Astrocyte (in vitro differentiated cells and primary cell): ENCODE measurements around the gene TEC. TPM values are rescaled to one million over a fixed set of nuclear protein-coding genes. Genes with fewer than 3 reads are reported as not detected.

Source experiments
- DNase-seq: peaks from one replicate; pipeline ENCODE4 v3.0.0-alpha.2; 2010; ENCODE audit warnings: low read depth
- FAIRE-seq: peaks from 2 replicates; lab custom pipeline; 2011; peaks lifted over from hg19 to GRCh38; lab: Jason Lieb, UNC
- H2AFZ ChIP-seq: 2 replicates; pipeline ENCODE4 v1.6.0; 2012; ENCODE audit warnings: low read depth, low read length, inconsistent platforms
- H3K27ac ChIP-seq: 2 replicates; pipeline ENCODE4 v1.5.1; 2011; ENCODE audit warnings: low read depth, low read length, inconsistent platforms
- H3K27me3 ChIP-seq: 2 replicates; pipeline ENCODE4 v1.6.0; 2011; ENCODE audit warnings: low read length, inconsistent platforms; ENCODE audit not compliant: insufficient read depth
- H3K36me3 ChIP-seq: 2 replicates; pipeline ENCODE4 v1.5.1; 2011; ENCODE audit warnings: low read length, inconsistent platforms; ENCODE audit not compliant: insufficient read depth
- H3K4me1 ChIP-seq: 2 replicates; pipeline ENCODE4 v1.5.1; 2011; ENCODE audit warnings: low read length, inconsistent platforms; ENCODE audit not compliant: insufficient read depth
- H3K4me2 ChIP-seq: 2 replicates; pipeline ENCODE4 v1.6.0; 2012; ENCODE audit warnings: low read length, inconsistent platforms
- H3K4me3 ChIP-seq: 2 replicates; pipeline ENCODE4 v1.5.1; 2011; ENCODE audit warnings: low read depth, mild to moderate bottlenecking, low read length, inconsistent platforms; ENCODE audit not compliant: insufficient read depth
- H3K79me2 ChIP-seq: 2 replicates; pipeline ENCODE4 v1.6.0; 2012; ENCODE audit warnings: mild to moderate bottlenecking, low read length, inconsistent platforms; ENCODE audit not compliant: insufficient read depth
- H3K9ac ChIP-seq: 2 replicates; pipeline ENCODE4 v1.6.0; 2012; ENCODE audit warnings: mild to moderate bottlenecking, low read length, inconsistent platforms
- H3K9me3 ChIP-seq: 2 replicates; pipeline ENCODE4 v1.5.1; 2012; ENCODE audit warnings: low read depth, mild to moderate bottlenecking, low read length, inconsistent platforms; ENCODE audit not compliant: insufficient read depth
- H4K20me1 ChIP-seq: 2 replicates; pipeline ENCODE4 v1.6.0; 2012; ENCODE audit warnings: low read length, inconsistent platforms; ENCODE audit not compliant: insufficient read depth
- H3K27ac Mint-ChIP-seq: one replicate; pipeline ENCODE4 v1.8.0; 2021; ENCODE audit warnings: mild to moderate bottlenecking, mixed read lengths; ENCODE audit not compliant: unreplicated experiment
- H3K27me3 Mint-ChIP-seq: one replicate; pipeline ENCODE4 v1.8.0; 2021; ENCODE audit warnings: low read depth, mixed read lengths; ENCODE audit not compliant: unreplicated experiment
- H3K36me3 Mint-ChIP-seq: one replicate; pipeline ENCODE4 v1.8.0; 2021; ENCODE audit warnings: low read depth, mixed read lengths; ENCODE audit not compliant: unreplicated experiment
- H3K4me1 Mint-ChIP-seq: one replicate; pipeline ENCODE4 v1.8.0; 2021; ENCODE audit warnings: low read depth, mixed read lengths; ENCODE audit not compliant: unreplicated experiment
- H3K4me3 Mint-ChIP-seq: one replicate; pipeline ENCODE4 v1.8.0; 2021; ENCODE audit warnings: mild to moderate bottlenecking, moderate library complexity, mixed read lengths; ENCODE audit not compliant: unreplicated experiment
- H3K9me3 Mint-ChIP-seq: one replicate; pipeline ENCODE4 v1.8.0; 2021; ENCODE audit warnings: mild to moderate bottlenecking, mixed read lengths; ENCODE audit not compliant: unreplicated experiment
- CTCF ChIP-seq: IDR thresholded peaks from 2 replicates; pipeline ENCODE4 v1.5.1; 2011; ENCODE audit warnings: low read depth, mild to moderate bottlenecking, inconsistent platforms, low read length, moderate library complexity; ENCODE audit not compliant: insufficient read depth
- EZH2 ChIP-seq: IDR thresholded peaks from 2 replicates; pipeline ENCODE4 v1.6.1; 2012; ENCODE audit warnings: mild to moderate bottlenecking, low read length, inconsistent platforms; ENCODE audit not compliant: insufficient read depth
- total RNA-seq: library from RNA; stranded (reverse); gene quantifications from 2 replicates; pipeline ENCODE4 v1.2.1, GENCODE V29; 2021

The TEC gene
- total RNA-seq, 1 donor from 2014 or later = 0.61 TPM

GRCh38 chr4:48227662-48228061 is 42.0 kb downstream of the TEC start:
- H3K4me3 ChIP-seq = no peak overlapping the region
- no peak for TF ChIP-seq EZH2
- TF ChIP-seq CTCF = no peak
- no peaks in the 10 kb centered on the region for H3K27me3 Mint-ChIP-seq
- no peaks in the 10 kb centered on the region for H3K79me2 ChIP-seq
- no peaks in the 10 kb centered on the region for H3K36me3 Mint-ChIP-seq
- no peak overlapping the region for H3K27ac ChIP-seq
- H3K4me1 ChIP-seq = no peaks in the 10 kb centered on the region
- H4K20me1 ChIP-seq = no peaks in the 10 kb centered on the region
- DNase-seq (no peak), FAIRE-seq (no peak)
- no peaks in the 10 kb centered on the region for H3K36me3 ChIP-seq
- peaks cover 5% of the 10 kb centered on the region for H3K9me3 Mint-ChIP-seq
- H3K27ac Mint-ChIP-seq = no peak overlapping the region
- H3K9me3 ChIP-seq = no peaks in the 10 kb centered on the region
- H3K9ac ChIP-seq = no peak overlapping the region
- no peaks in the 10 kb centered on the region for H3K27me3 ChIP-seq
- H2AFZ ChIP-seq = no peak overlapping the region
- no peaks in the 10 kb centered on the region for H3K4me1 Mint-ChIP-seq
- no peak overlapping the region for H3K4me2 ChIP-seq
- H3K4me3 Mint-ChIP-seq = no peak overlapping the region

GRCh38 chr4:48226199-48226598 is 43.4 kb downstream of the TEC start:
- Histone ChIP-seq H3K4me2 (no peak overlapping the region), H3K9me3 (no peaks in the 10 kb centered on the region), H2AFZ (no peak overlapping the region), H3K9ac (no peak overlapping the region), H3K27ac (no peak overlapping the region), H4K20me1 (no peaks in the 10 kb centered on the region), H3K4me3 (no peak overlapping the region), H3K79me2 (no peaks in the 10 kb centered on the region), H3K4me1 (no peaks in the 10 kb centered on the region), H3K27me3 (no peaks in the 10 kb centered on the region), H3K36me3 (no peaks in the 10 kb centered on the region)
- no peak for DNase-seq
- H3K4me1 Mint-ChIP-seq = no peaks in the 10 kb centered on the region
- H3K36me3 Mint-ChIP-seq = no peaks in the 10 kb centered on the region
- no peak overlapping the region for H3K27ac Mint-ChIP-seq
- FAIRE-seq = no peak
- H3K4me3 Mint-ChIP-seq = no peak overlapping the region
- peaks cover 5% of the 10 kb centered on the region for H3K9me3 Mint-ChIP-seq
- no peak for TF ChIP-seq CTCF
- TF ChIP-seq EZH2 = no peak
- no peaks in the 10 kb centered on the region for H3K27me3 Mint-ChIP-seq

GRCh38 chr4:48225368-48226141 is 44.1 kb downstream of the TEC start:
- Histone ChIP-seq H4K20me1 (no peaks in the 10 kb centered on the region), H3K9me3 (no peaks in the 10 kb centered on the region), H3K4me2 (no peak overlapping the region), H3K4me3 (no peak overlapping the region), H3K27me3 (no peaks in the 10 kb centered on the region), H3K36me3 (no peaks in the 10 kb centered on the region), H3K79me2 (no peaks in the 10 kb centered on the region), H3K27ac (no peak overlapping the region), H2AFZ (no peak overlapping the region), H3K4me1 (no peaks in the 10 kb centered on the region), H3K9ac (no peak overlapping the region)
- Mint-ChIP-seq H3K36me3 (no peaks in the 10 kb centered on the region), H3K27ac (no peak overlapping the region), H3K27me3 (no peaks in the 10 kb centered on the region), H3K4me3 (no peak overlapping the region), H3K9me3 (peaks cover 3% of the 10 kb centered on the region), H3K4me1 (no peaks in the 10 kb centered on the region)
- no peak for FAIRE-seq
- DNase-seq = no peak
- TF ChIP-seq EZH2 (no peak), CTCF (no peak)
